ENCODE measurements around the gene SDF2L1.

DNA sequence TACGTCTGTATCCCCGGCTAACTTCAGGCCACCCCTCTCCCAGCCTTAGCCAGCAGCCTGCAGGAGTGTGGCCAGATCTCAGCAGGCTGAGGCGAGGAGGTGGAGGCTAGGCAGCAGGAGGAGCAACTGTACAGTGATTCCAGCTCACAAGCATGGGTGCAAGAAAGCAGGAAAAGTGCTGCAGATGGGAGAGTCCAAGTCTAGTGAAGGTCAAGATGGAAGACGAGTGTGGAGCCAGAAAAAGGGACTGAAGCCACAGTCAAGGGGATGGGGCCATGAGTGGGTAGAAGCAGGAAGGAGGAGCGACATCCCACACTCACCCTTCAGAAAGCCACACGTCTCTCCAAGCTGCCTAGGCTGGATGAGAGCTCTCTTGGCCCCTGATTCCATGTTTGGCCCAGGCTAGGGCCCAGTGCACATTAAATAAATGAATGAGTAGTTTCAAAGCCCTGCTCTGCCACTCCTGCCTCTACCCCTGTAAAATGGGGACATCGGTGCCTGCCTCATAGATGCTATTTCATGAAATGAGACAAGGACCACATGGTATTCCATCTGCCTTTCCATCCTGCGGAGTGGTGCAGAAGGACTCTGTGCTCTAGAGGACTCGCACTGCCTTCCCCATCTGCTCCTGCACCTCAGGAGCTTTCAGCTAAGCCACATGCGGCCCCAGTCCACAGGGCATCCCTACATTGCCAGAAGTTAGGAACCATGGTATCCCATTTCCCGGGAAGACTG is 15.2 kb upstream of the SDF2L1 start:
- TF ChIP-seq POLR2A (IDR thresholded peaks at IDR 0.05) (no peak), CTCF (IDR thresholded peaks at IDR 0.05) (no peak)

Data from thyroid gland (tissue), 4 donors.